Breast epithelium (tissue), 4 donors: ENCODE results near the gene CCRL2. TPM values are rescaled to one million over a fixed set of nuclear protein-coding genes. Genes with fewer than 3 reads are reported as not detected.

Experiments
- DNase-seq, 2 donors: peaks; one replicate each; pipeline ENCODE4 v3.0.0-alpha.2; 2019; ENCODE audit warnings: low spot score in 2 of 2
- H3K27ac ChIP-seq, 2 donors: fragments of 200-600 bp; sonication (generic) in 1 of 2; one replicate each; pipeline ENCODE4 v1.5.1; 2016 to 2019; ENCODE audit warnings: mild to moderate bottlenecking in 1 of 2
- H3K27me3 ChIP-seq, 2 donors: fragments of 200-600 bp; sonication (generic) in 1 of 2; one replicate each; pipeline versions ENCODE4 v1.5.1 to v1.6.0; 2017 to 2019; ENCODE audit warnings: control low read depth in 1 of 2, mild to moderate bottlenecking in 1 of 2
- H3K36me3 ChIP-seq: fragments of 200-600 bp; one replicate; pipeline ENCODE4 v1.5.1; 2019
- H3K4me1 ChIP-seq, 2 donors: fragments of 200-600 bp; sonication (generic); one replicate each; pipeline ENCODE4 v1.5.1; 2016 to 2019; ENCODE audit warnings: control low read depth in 1 of 2
- H3K4me3 ChIP-seq, 3 donors: fragments of 200-600 bp; sonication (generic); 1 replicate in 2 of 3; 2 replicates in 1 of 3; pipeline ENCODE4 v1.5.1; 2016 to 2019; ENCODE audit warnings: mild to moderate bottlenecking in 3 of 3, moderate library complexity in 2 of 3
- H3K9me3 ChIP-seq, 2 donors: fragments of 200-600 bp; sonication (generic) in 1 of 2; one replicate each; pipeline ENCODE4 v1.5.1; 2016 to 2019; ENCODE audit warnings: control low read depth in 1 of 2
- POLR2A ChIP-seq: fragments of 450-650 bp; IDR thresholded peaks from one replicate; pipeline ENCODE4 v1.6.1; 2016; ENCODE audit warnings: antibody characterized with exemption, mild to moderate bottlenecking, moderate library complexity
- POLR2AphosphoS5 ChIP-seq, 3 donors: sonication (generic); formaldehyde crosslinking; IDR thresholded peaks; one replicate each; pipeline ENCODE4 v1.6.1; 2017; ENCODE audit warnings: antibody characterized with exemption in 3 of 3
- intact Hi-C: fragments of 100-400 bp; cut with DNase I; formaldehyde crosslinking; loops from one replicate; pipeline ENCODE4 v1.15.1; 2023; ENCODE audit warnings: low total_unique reads
- total RNA-seq, 3 donors: library from RNA; depleted of rRNA; stranded (reverse); fragments of >200 nt; gene quantifications; one replicate each; pipeline ENCODE4 v1.1.0, GENCODE V29; 2016
- TF ChIP-seq, protein P1 (sequence below), 3 donors: fragments of 450-650 bp; IDR thresholded peaks; one replicate each; pipeline ENCODE4 v1.5.1; 2016 to 2017; ENCODE audit warnings: antibody characterized with exemption in 3 of 3, mild to moderate bottlenecking in 3 of 3, moderate library complexity in 3 of 3

CCRL2 gene
- total RNA-seq, 3 donors from 2014 or later = 3.8 to 9.2 (median 4.1) TPM

DNA sequence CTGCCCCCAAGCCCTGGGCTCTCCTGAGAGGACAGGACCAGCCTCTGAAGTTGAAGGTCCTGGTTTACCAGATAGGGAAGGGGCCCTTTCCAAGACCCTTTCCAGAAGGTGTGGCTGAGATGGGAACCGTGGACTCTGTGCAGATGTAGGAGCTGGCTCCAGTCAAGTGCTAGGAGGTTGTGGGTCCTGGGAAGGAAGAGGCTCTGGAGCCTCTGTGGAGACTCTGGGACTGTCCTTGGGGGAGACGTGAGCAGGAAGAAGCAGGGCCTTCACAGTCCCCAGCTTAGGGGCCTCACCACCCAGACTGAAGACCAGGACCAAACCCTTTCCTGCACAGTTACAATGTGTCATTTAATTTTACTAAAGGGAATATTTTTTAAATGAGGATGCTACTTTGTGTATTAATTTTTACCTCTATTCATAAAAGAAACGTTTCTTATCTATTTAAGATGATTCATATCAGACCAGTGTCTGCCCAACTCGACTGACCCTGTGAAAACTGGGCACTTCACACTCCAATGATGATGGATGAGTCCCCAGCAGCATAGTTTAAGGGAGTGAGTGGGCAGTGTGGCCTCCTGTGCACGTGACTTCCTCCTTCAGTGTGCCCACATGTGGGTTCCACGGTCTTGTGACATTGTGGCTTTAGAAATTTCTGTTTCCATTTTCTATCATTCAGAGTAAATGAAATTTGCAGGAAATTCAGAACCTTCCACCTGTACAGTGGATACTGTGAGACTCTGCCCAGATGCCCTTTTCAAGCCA, 11.1 kb upstream of the CCRL2 start:
- H3K36me3 ChIP-seq = no peaks in the 10 kb centered on the region

DNA sequence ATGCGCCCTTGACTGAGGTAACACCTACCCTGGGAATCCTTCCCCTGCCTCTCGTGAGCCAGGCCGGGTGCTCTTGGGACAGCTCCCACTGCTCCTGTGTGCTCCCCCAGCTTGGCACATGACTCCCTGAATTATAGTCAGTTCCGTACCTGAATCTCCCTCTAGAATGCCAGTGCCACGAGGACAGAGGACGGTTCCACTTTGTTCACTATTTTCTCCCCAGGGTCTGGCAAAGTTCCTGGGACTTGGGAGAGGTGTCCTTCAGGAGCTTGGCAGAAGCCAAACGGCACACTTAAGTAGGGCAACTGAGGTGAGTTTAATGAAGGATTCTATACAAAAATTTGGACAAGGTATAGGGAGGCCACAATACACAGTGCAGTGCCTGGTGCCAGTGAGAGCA, 9.9 kb upstream of the CCRL2 start:
- DNase-seq = no peak
- Histone ChIP-seq H3K36me3 (no peaks in the 10 kb centered on the region), H3K4me3 (no peak overlapping the region), H3K27me3 (peaks cover 0 to 4% of the 10 kb centered on the region in 2 donors), H3K9me3 (no peaks in the 10 kb centered on the region), H3K4me1 (no peaks in the 10 kb centered on the region), H3K27ac (no peak overlapping the region)
- intact Hi-C loops = no loop called here
- no peak for TF ChIP-seq POLR2AphosphoS5 (IDR thresholded peaks at IDR 0.05)
- no peak for TF ChIP-seq POLR2A
- TF ChIP-seq, protein P1, sequence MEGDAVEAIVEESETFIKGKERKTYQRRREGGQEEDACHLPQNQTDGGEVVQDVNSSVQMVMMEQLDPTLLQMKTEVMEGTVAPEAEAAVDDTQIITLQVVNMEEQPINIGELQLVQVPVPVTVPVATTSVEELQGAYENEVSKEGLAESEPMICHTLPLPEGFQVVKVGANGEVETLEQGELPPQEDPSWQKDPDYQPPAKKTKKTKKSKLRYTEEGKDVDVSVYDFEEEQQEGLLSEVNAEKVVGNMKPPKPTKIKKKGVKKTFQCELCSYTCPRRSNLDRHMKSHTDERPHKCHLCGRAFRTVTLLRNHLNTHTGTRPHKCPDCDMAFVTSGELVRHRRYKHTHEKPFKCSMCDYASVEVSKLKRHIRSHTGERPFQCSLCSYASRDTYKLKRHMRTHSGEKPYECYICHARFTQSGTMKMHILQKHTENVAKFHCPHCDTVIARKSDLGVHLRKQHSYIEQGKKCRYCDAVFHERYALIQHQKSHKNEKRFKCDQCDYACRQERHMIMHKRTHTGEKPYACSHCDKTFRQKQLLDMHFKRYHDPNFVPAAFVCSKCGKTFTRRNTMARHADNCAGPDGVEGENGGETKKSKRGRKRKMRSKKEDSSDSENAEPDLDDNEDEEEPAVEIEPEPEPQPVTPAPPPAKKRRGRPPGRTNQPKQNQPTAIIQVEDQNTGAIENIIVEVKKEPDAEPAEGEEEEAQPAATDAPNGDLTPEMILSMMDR (IDR thresholded peaks at IDR 0.05) = no peak

More for the DNA sequence above, 11.1 kb upstream of the CCRL2 start:
- Histone ChIP-seq H3K4me3 (no peak overlapping the region), H3K4me1 (no peaks in the 10 kb centered on the region), H3K9me3 (no peaks in the 10 kb centered on the region), H3K27ac (no peak overlapping the region), H3K27me3 (peaks cover 0 to 4% of the 10 kb centered on the region in 2 donors)
- intact Hi-C loops = no loop called here
- no peak for DNase-seq
- no peak for TF ChIP-seq POLR2A
- TF ChIP-seq, protein P1 (IDR thresholded peaks at IDR 0.05) = no peak
- no peak for TF ChIP-seq POLR2AphosphoS5 (IDR thresholded peaks at IDR 0.05)

DNA sequence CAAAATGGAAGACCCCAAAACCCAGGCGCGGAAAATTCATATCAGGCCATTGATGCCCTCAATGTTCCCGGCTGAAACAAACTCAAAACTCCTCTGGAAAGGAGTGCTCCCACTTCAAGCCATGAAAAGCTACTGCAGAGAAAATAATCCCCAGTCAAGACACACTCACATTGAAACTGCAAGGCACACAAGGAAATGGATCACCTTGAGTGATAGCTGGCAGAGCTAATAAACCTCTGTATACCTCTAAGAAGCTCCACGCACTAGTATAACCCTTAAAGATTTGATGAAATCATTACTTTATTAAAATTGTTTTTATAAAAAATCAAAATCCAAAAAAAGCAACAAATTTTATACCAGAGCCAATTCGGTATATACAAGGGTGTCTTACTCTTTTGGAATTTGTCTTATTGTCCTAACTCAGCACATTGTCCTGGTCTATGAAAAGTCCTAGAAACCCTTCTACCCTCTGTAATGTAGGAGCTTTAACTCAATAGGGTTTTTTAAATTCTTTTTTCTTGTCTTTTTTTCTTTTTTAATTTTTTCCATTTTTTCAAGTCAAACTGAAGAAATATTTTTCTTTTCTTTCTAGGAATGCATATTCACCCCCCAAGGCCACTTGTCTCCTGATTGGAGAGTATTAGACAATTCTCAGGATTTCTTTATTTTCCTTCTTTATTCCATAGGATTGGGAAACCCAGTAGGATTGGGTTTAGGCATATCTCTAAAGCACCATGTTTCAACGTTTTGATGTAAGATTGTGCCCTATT, 8.7 kb upstream of the CCRL2 start:
- no peaks in the 10 kb centered on the region for H3K9me3 ChIP-seq
- no peak for DNase-seq
- no peak overlapping the region for H3K27ac ChIP-seq
- no peak overlapping the region for H3K4me3 ChIP-seq
- intact Hi-C loops = no loop called here
- no peaks in the 10 kb centered on the region for H3K4me1 ChIP-seq
- H3K36me3 ChIP-seq = no peaks in the 10 kb centered on the region
- H3K27me3 ChIP-seq = peaks cover 0 to 4% of the 10 kb centered on the region in 2 donors
- TF ChIP-seq, protein P1 (IDR thresholded peaks at IDR 0.05) = no peak
- TF ChIP-seq POLR2AphosphoS5 (IDR thresholded peaks at IDR 0.05) = no peak
- no peak for TF ChIP-seq POLR2A

DNA sequence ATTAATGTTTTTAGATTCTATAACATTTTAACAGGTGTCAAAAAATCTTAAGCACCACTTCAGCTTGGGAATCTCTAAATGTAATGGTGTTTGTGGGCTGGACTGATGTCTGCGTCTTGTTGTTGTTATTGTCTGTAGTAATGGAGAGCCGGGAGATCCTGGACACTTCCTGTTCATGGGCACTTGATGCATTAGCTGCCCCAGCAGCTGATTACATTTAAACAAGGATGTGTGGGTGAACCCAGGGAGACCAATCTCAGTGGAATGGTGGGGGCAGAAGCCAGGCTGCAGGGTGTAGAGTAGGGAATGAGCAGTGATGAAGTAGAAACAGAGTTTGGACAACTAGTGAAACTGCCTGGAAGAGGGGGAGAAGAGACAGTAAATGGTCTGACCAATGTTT, 8.0 kb upstream of the CCRL2 start:
- no peak for DNase-seq
- Histone ChIP-seq H3K4me1 (no peaks in the 10 kb centered on the region), H3K27ac (no peak overlapping the region), H3K27me3 (peaks cover 0 to 4% of the 10 kb centered on the region in 2 donors), H3K9me3 (no peaks in the 10 kb centered on the region), H3K36me3 (no peaks in the 10 kb centered on the region), H3K4me3 (no peak overlapping the region)
- TF ChIP-seq, protein P1 (IDR thresholded peaks at IDR 0.05) = no peak
- TF ChIP-seq POLR2A = no peak
- TF ChIP-seq POLR2AphosphoS5 (IDR thresholded peaks at IDR 0.05) = no peak
- intact Hi-C loops = no loop called here

DNA sequence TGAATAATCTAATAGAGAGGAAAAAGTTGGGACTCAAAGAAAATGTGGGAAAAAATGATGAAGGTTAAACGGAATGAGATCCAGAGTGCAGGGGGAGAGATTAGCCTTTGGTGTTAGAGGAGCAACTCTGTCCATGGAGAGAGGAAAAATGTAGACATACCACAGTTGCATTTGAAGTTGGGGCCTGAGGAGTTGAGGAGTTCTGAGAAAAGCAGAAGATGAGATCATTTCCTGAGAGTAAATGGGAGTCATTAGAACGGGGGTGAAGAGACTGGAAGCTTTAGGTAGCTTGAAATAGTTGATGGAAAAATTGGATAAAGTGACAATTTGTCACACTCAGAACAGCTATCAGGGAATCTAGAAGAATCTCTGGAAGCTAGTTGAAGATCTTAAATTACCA, 7.5 kb upstream of the CCRL2 start:
- Histone ChIP-seq H3K4me3 (no peak overlapping the region), H3K36me3 (no peaks in the 10 kb centered on the region), H3K27me3 (no peaks in the 10 kb centered on the region), H3K4me1 (no peaks in the 10 kb centered on the region), H3K27ac (no peak overlapping the region), H3K9me3 (no peaks in the 10 kb centered on the region)
- DNase-seq = no peak
- no peak for TF ChIP-seq POLR2A
- TF ChIP-seq POLR2AphosphoS5 (IDR thresholded peaks at IDR 0.05) = no peak
- TF ChIP-seq, protein P1 (IDR thresholded peaks at IDR 0.05) = no peak
- intact Hi-C loops = no loop called here
